Measurements from ENCODE around the gene ZNF425.
"Not testable (repeated sequence)": the region's sequence is repeated elsewhere in the genome, so short reads cannot be mapped to it uniquely, and the experiment has no call there.

Gene ZNF425

DNA sequence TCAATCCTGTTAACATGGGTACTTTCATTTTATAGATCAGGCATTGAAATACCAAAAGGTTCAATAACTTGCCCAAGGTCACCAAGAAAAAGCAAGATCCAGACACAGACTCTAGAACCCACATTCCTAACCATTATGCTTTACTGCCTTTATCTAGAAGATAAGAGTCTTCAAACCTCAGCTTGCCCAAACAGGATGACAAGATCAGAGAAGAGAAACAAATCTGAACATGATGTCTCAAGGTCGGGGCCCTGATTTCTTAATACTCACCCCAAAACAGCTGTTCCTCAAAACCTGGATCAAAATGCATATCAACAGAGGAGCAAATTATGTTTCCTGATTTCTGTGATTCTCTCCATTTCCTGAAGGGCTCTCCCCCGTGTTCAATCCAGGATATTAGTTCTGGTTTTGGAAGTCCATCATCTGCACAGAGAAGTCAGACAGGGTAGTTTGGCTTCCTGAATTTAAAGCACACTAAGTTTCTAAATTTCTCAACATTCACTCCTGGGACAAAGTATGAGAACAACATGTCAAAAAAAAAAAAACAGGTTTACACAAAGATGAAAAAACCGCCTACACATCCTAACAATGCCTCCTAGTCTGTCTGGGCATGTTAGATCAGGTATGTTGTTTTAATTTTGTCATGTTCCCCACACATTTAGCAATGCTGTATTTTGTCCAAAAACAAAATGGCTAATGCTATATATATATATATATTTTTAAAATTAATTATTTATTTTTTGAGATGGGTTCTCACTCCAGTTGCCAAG is 51.8 kb downstream of the ZNF425 start:
- no peak for DNase-seq (ENCODE audit: low read depth in 2 of 2, low spot score in 1 of 2)

DNA sequence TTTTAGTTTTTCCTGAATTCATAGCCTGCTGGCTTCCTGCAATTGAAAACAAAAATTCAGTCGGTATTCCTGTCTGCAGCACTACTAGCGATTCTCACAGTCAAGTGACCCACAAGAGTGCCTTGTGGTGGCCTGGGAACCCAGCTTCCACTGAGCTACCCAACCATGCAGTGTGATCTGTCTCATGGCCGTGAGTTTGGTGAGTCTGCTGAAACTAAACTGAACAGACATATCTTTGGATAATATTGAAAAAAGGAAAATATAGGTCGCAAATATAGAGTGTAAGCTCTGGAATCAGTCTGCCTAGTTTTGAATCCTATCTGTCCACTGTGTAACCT is 53.7 kb downstream of the ZNF425 start:
- no peak for DNase-seq (ENCODE audit: low read depth in 2 of 2, low spot score in 1 of 2)

DNA sequence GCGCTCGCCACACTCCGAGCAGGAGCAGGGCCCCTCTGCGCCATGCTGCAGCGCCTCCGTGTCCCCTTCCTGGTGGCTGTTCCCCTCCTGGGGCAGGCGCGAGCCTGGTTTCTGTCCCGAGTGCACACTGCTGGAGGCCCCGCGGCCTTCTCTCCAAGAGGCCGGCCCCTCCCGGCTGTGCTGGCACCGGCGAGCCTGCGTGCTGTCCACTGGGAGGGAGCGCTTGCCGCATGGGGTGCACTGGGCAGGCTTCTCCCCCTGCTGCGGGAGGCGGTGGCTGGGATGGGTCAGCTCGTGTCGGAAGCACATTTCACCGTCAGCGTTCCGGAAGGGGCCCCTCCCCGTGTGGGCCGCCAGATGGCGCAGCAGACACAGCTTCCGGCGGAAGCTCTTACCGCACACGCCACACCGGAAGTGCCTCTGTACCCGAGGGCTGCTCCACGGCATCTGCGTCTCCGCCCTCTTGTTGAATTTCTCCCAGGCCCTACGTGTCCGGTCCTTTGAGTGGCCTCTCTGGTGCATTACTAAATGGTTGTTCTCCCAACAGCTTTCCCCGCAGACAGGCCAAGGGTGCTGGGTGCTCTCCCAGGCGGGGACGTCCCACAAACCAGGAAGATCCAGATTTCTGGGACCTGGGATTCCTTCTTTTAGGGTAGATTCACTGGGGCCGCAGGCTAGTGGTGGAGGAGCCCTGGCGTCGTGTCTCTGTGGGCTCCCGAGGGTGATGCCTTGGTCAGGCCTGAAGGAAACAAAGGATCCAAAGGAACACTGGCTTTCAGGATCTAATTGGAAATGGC is 54.3 kb downstream of the ZNF425 start:
- no peak for DNase-seq (ENCODE audit: low read depth in 2 of 2, low spot score in 1 of 2)

DNA sequence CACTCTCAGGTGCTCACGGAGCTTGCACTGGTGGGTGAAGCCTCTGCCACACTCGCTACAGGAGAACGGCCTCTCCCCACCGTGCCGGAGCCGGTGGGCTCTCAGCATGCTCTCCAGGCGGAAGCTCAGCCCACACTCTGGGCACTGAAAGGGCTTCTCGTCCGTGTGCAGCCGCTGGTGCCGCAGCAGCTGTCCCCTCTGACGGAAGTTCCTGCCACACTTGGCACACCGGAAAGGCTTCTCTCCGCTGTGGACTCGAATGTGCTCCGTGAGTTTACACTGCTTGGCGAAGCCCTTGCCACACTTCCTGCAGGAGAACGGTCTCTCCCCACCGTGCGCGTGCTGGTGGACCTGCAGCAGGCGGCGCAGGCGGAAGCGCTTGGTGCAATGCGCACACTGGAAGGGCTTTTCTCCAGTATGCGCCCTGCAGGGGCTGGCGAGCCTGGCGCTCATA is 54.9 kb downstream of the ZNF425 start:
- no peak for DNase-seq (ENCODE audit: low read depth in 2 of 2, low spot score in 1 of 2)

DNA sequence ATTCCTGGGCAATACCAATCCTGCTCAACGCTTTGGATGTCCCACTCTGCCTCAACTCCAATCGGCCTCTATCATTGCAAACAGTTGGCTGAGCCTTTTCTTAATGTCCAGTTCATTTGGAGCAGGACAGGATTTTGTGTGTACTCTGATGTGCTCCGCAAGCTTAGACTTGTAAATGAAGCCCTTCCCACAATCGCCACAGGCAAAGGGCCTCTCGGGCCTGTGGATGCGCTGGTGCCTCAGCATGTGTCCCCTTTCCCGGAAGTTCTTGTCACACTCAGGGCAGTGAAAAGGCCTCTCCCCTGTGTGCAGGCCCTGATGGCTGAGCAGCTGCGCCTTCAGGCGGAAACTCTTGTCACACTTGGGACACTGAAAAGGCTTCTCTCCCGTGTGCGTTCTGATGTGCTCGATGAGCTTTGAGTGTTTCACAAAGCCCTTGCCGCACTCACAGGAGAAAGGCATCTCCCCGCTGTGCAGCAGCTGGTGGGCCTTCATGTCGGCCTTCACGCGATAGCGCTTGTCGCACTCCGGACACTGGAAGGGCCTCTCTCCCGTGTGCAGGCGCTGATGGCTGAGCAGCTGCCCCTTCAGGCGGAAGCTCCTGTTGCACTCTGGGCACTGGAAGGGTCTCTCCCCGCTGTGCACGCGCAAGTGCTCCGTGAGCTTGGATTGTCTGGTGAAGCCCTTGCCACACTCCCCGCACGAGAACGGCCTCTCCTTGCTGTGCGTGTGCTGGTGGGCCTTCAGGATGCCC is 55.6 kb downstream of the ZNF425 start:
- no peak for DNase-seq (ENCODE audit: low read depth in 2 of 2, low spot score in 1 of 2)

DNA sequence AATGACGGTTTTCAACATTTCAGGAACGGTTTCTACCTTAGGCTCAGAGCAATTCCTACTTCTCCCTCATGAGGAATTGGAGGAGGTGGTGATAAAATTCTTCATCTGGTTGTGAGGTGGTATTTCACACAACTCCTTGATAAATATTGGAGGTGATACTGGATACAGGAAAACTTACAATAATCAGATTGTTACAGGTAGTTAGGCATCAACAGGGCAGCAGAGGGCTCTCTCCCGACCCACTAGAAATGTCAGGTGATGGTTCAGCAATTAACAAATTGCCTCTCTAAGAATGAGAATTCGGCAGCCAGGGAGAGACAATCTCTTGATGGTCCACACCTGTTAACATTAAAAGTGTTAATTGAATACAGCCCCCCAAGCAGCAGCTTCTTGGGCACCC is 58.3 kb downstream of the ZNF425 start:
- DNase-seq (ENCODE audit: low read depth in 2 of 2, low spot score in 1 of 2), result no peak

DNA sequence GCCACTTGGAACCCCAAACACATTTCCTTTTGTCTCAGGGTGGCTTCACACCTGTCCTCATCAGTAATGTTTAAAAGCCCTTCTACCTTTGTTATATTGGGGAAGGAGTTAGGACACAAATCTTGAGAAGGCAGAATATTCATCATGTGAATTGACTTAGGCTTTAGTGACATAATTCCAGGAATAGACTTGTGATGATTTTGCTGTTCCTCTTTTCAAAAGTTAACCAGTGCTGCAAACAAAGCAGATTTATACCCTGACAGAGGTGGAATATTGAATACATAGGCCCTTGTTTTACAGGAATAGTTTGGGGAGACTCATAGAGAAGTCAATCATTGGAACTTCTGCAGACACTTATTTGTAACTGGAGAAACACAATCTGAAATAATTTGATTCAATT is 62.6 kb downstream of the ZNF425 start:
- no peak for DNase-seq (ENCODE audit: low read depth in 2 of 2, low spot score in 1 of 2)

DNA sequence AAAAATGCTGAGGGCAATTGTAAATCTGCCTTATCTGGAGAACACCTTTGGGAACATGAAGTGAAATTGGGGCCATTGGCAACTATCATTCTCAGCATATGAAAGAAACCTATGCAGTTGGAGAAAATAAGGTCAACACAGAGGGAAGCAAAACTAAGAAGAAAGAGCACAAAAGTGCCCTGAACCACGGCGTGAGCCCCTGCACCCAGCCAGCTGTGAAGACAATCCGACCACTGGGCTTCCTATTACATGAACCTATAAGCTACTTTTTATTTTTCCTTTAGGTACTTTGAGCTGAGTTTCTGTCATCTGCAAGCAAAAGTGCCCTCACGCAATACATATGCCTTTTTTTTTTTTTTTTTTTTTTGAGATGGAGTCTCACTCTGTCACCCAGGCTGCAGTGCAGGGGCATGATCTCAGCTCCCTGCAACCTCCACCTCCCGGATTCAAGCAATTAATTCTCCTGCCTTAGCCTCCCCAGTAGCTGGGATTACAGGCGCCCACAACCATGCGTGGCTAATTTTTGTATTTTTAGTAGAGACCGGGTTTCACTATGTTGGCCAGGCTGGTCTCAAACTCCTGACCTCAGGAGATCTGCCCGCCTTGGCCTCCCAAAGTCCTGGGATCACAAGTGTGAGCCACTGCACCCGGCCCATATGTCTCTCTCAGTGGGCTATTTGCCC is 63.8 kb downstream of the ZNF425 start:
- not testable (repeated sequence) for DNase-seq (ENCODE audit: low read depth in 2 of 2, low spot score in 1 of 2)

DNA sequence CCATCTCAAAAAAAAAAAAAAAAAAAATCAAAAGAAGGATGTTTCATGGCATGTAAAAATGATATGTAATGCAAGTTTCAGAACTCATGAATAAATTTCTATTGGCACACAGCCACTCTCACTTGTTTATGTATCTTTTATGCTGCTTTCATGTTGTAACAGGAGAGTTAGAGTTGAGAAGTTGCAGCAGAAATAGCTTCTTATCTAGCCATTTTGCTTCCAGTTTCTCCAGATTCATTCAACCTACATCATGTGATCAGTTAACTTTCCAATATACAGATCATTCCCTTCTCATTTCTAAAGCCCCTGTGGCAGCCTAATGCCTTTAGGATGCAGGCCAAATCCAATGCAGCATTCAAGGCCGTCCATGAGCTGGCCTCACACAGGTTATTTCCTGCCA is 66.0 kb downstream of the ZNF425 start:
- DNase-seq (ENCODE audit: low read depth in 2 of 2, low spot score in 1 of 2), result no peak

DNA sequence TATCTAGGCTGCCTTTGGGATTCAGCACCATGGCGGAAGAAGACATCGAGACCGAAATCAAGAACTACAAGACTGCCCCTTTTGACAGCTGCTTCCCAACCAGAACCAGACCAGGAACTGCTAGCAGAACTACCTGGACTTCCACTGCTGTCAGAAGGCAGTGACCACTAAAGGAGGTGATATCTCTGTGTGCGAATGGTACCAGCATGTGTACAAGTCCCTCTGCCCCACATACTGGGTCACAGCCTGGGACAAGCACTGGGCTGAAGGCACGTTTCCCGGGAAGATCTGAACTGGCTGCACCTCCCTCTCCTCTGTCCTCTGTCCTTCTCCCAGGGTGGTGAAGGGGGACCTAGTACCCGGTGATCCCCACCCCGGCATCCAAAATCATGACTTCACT is 72.2 kb downstream of the ZNF425 start:
- DNase-seq (ENCODE audit: low read depth in 2 of 2, low spot score in 1 of 2), result no peak

DNA sequence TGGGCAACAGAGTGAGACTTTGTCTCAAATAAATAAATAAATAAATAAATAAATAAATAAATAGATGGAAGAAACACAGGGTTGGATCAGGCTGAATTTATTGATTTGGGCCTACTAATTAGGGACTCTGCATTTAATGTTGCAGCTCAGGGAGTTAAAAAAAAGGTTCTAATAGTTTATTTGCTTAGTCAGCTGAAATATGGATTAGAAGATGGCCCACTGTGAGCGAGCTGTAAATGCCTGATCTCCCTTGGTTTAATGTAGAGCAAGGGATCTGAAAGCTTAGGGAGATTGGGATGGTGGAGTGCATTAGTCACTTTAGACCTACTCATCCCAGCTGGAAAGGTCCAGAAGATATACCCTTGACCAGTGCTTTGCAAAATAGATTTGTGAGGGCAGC is 72.7 kb downstream of the ZNF425 start:
- DNase-seq (ENCODE audit: low read depth in 2 of 2, low spot score in 1 of 2), result no peak

All from stimulated activated CD8-positive, alpha-beta memory T cell treated with anti-CD3 and anti-CD28 coated beads, Interleukin-4, amount 100 ng/mL, for 4 hours (primary cell).